Pancreas (tissue), 10 donors: ENCODE data around the gene CIAO2A. TPM values are rescaled to one million over a fixed set of nuclear protein-coding genes. Genes with fewer than 3 reads are reported as not detected.
"Not testable (repeated sequence)": the region's sequence is repeated elsewhere in the genome, so short reads cannot be mapped to it uniquely, and the experiment has no call there.

Experiments
- ATAC-seq, 4 donors: fragments of 200-7000 bp; cut with Tn5 transposase; one replicate each; pipeline versions ENCODE4 v1.8.0 to v1.9.1; 2020; ENCODE audit warnings: mild to moderate bottlenecking in 4 of 4, moderate library complexity in 4 of 4
- DNase-seq, 6 donors: peaks; one replicate each; pipeline ENCODE4 v3.0.0-alpha.2; 2020
- FAIRE-seq: peaks from 2 replicates; lab custom pipeline; 2012; peaks lifted over from hg19 to GRCh38; lab: Jason Lieb, UNC
- H3K27ac ChIP-seq, 4 donors: fragments of 200-600 bp; sonication (generic); 1 replicate in 3 of 4; 2 replicates in 1 of 4; pipeline versions ENCODE4 v1.5.0 to v1.8.0; 2020
- H3K27me3 ChIP-seq, 4 donors: fragments of 200-600 bp; one replicate each; pipeline ENCODE4 v1.8.0; 2021
- H3K36me3 ChIP-seq, 3 donors: fragments of 200-600 bp; sonication (generic) in 1 of 3; one replicate each; pipeline versions ENCODE4 v1.5.0 to v1.8.0; 2020 to 2021
- H3K4me1 ChIP-seq, 3 donors: fragments of 200-600 bp; one replicate each; pipeline ENCODE4 v1.8.0; 2021
- H3K4me3 ChIP-seq, 4 donors: fragments of 200-600 bp; sonication (generic) in 2 of 4; one replicate each; pipeline versions ENCODE4 v1.5.0 to v1.8.0; 2020 to 2021
- H3K9me3 ChIP-seq, 4 donors: fragments of 200-600 bp; one replicate each; pipeline ENCODE4 v1.8.0; 2021
- CTCF ChIP-seq, 4 donors: fragments of 200-600 bp; sonication (generic) in 3 of 4; IDR thresholded peaks; one replicate each; pipeline versions ENCODE4 v1.5.0 to v1.8.0; 2021; ENCODE audit warnings: antibody characterized with exemption in 4 of 4
- WGBS, 2 donors: extraction: QIAGEN DNeasy Blood & Tissue Kit; methylation state at CpG; one replicate each; pipeline ENCODE4 v1.1.7; 2013; 5-methylcytosine and 5-hydroxymethylcytosine counted together
- intact Hi-C, 3 donors: fragments of 100-400 bp; cut with DNase I; formaldehyde crosslinking; loops; one replicate each; pipeline versions ENCODE4 v1.11.1 to v1.14.2; 2022
- polyA plus RNA-seq, 2 donors: library from polyadenylated mRNA; stranded (reverse); fragments of 200-250 nt; gene quantifications; one replicate each; pipeline ENCODE4 v1.2.3, GENCODE V29; 2013
- total RNA-seq, 6 donors: library from RNA; stranded (reverse); fragmentation: NEBNext Ultra II Directional in 4 of 6; extraction: Animal tissue kit (Norgen Biotek cat#: 25700) in 4 of 6; gene quantifications; one replicate each; pipeline versions ENCODE4 v1.2.1 to v1.2.4, GENCODE V29; 2021 to 2023
- donor health status: healthy with polysubstance abuse.
- donor health status: DM: no; HTN: no; CAD: no; lungs with moderate emphysema.
- donor health status: DM: no; HTN: no; CAD: no.
- donor health status: control.
- donor health status: control.
- donor health status: Bipolar disorder and iron deficiency.
- donor health status: DM: yes; HTN: yes; CAD: no.
- donor health status: DM: no; HTN: no; CAD: no.
- donor health status: DM: no; HTN: no; CAD: no.
- donor health status: DM: yes; HTN: yes; CAD: no.

CIAO2A gene
- total and polyA plus RNA-seq, 8 donors, result 16.0 to 61.2 (median 31.6) TPM

GRCh38 chr15:64066451-64066850 is 27.2 kb downstream of the CIAO2A start:
- no peak for TF ChIP-seq CTCF (IDR thresholded peaks at IDR 0.05)
- intact Hi-C loops, result loop anchor here in 2 of 3 donors (5.0 to 10.0 kb wide), 3 partner anchors 309 to 462 kb away; no protein-coding TSS in a partner anchor
- H3K27ac ChIP-seq, result no peak overlapping the region
- no peak overlapping the region for H3K4me3 ChIP-seq
- no peaks in the 10 kb centered on the region for H3K9me3 ChIP-seq
- no peak for DNase-seq
- FAIRE-seq, result no peak
- no peak for ATAC-seq
- H3K4me1 ChIP-seq, result peaks cover under 1 to 21% (median 13%) of the 10 kb centered on the region in 3 donors
- WGBS, 2 donors, result 10% methylated on average over 1 of the region's 1 CpG
- no peaks in the 10 kb centered on the region for H3K27me3 ChIP-seq
- no peaks in the 10 kb centered on the region for H3K36me3 ChIP-seq

- Histone ChIP-seq H3K27me3 (no peaks in the 10 kb centered on the region), H3K36me3 (no peaks in the 10 kb centered on the region), H3K4me1 (no peaks in the 10 kb centered on the region), H3K9me3 (no peaks in the 10 kb centered on the region), H3K4me3 (no peak overlapping the region), H3K27ac (no peak overlapping the region)
- TF ChIP-seq CTCF (IDR thresholded peaks at IDR 0.05), result no peak
- no peak for FAIRE-seq
- DNase-seq, result no peak
- intact Hi-C loops, result loop anchor here in 1 of 3 donors (10.0 kb wide), 1 partner anchor 456 kb away; no protein-coding TSS in a partner anchor
- no peak for ATAC-seq
- 91 to 94% methylated on average over 11 to 29 of the region's 29 CpGs for WGBS, 2 donors
Observed at GRCh38 chr15:64060716-64061115, 32.9 kb downstream of the CIAO2A start.

GRCh38 chr15:64059104-64059503 is 34.5 kb downstream of the CIAO2A start:
- H3K9me3 ChIP-seq, H3K4me3 ChIP-seq, H3K36me3 ChIP-seq, H3K4me1 ChIP-seq, DNase-seq, H3K27me3 ChIP-seq, FAIRE-seq, ATAC-seq, H3K27ac ChIP-seq: not testable (repeated sequence)
- intact Hi-C loops, result loop anchor here in 1 of 3 donors (10.0 kb wide), 1 partner anchor 114 kb away; no protein-coding TSS in a partner anchor
- 93 to 95% methylated on average over 2 of the region's 2 CpGs for WGBS, 2 donors

- no peak for ATAC-seq
Observed at GRCh38 chr15:64058279-64058678, 35.4 kb downstream of the CIAO2A start.

GRCh38 chr15:64053674-64054073 is 40.0 kb downstream of the CIAO2A start:
- not testable (repeated sequence) for H3K9me3 ChIP-seq, H3K4me3 ChIP-seq, DNase-seq, ATAC-seq, H3K36me3 ChIP-seq, H3K27me3 ChIP-seq, H3K4me1 ChIP-seq, H3K27ac ChIP-seq, FAIRE-seq
- intact Hi-C loops, result loop anchor here in 1 of 3 donors (10.0 kb wide), 1 partner anchor 109 kb away; no protein-coding TSS in a partner anchor
- 80 to 91% methylated on average over 12 of the region's 12 CpGs for WGBS, 2 donors

More at GRCh38 chr15:64058279-64058678, 35.4 kb downstream of the CIAO2A start:
- intact Hi-C loops, result loop anchor here in 1 of 3 donors (10.0 kb wide), 1 partner anchor 113 kb away; no protein-coding TSS in a partner anchor
- Histone ChIP-seq H3K9me3 (no peaks in the 10 kb centered on the region), H3K27ac (no peak overlapping the region), H3K36me3 (no peaks in the 10 kb centered on the region), H3K4me3 (no peak overlapping the region), H3K4me1 (no peaks in the 10 kb centered on the region), H3K27me3 (no peaks in the 10 kb centered on the region)
- FAIRE-seq (no peak), DNase-seq (no peak)
- no peak for TF ChIP-seq CTCF (IDR thresholded peaks at IDR 0.05)
- WGBS, 2 donors, result 76 to 79% methylated on average over 5 of the region's 5 CpGs

GRCh38 chr15:64052925-64053491 is 40.6 kb downstream of the CIAO2A start:
- H3K4me3 ChIP-seq, result no peak overlapping the region
- H3K27ac ChIP-seq, result no peak overlapping the region
- 85 to 93% methylated on average over 5 of the region's 5 CpGs for WGBS, 2 donors
- intact Hi-C loops, result loop anchor here in 1 of 3 donors (10.0 kb wide), 1 partner anchor 108 kb away; no protein-coding TSS in a partner anchor
- TF ChIP-seq CTCF (IDR thresholded peaks at IDR 0.05), result no peak
- H3K4me1 ChIP-seq, result peaks cover 0 to 7% (median 0%) of the 10 kb centered on the region in 3 donors
- no peak for ATAC-seq
- no peak for DNase-seq
- no peaks in the 10 kb centered on the region for H3K27me3 ChIP-seq
- H3K9me3 ChIP-seq, result no peaks in the 10 kb centered on the region
- FAIRE-seq, result no peak
- H3K36me3 ChIP-seq, result no peaks in the 10 kb centered on the region
